ENCODE measurements around the gene FOXO1.

FOXO1 gene

GRCh38 chr13:40580566-40581276, 85.7 kb downstream of the FOXO1 start:
- DNase-seq: no peak
- Histone ChIP-seq H3K27ac (no peak overlapping the region), H3K4me3 (ENCODE audit: low read depth, low read length) (no peak overlapping the region), H3K36me3 (replicated peaks) (no peaks in the 10 kb centered on the region), H3K27me3 (replicated peaks) (no peaks in the 10 kb centered on the region)
- in situ Hi-C loops (cut with HindIII; ENCODE audit: low pct_ligation_motif_present, low sequenced_read_pairs): no loop called here
- no peak for TF ChIP-seq CTCF (IDR thresholded peaks at IDR 0.05; ENCODE audit: low read depth, low read length, missing control alignments)

- Histone ChIP-seq H3K27me3 (replicated peaks) (no peaks in the 10 kb centered on the region), H3K4me3 (ENCODE audit: low read depth, low read length) (no peak overlapping the region), H3K27ac (no peak overlapping the region), H3K36me3 (replicated peaks) (no peaks in the 10 kb centered on the region)
- in situ Hi-C loops (cut with HindIII; ENCODE audit: low pct_ligation_motif_present, low sequenced_read_pairs): no loop called here
- DNase-seq: no peak
- TF ChIP-seq CTCF (IDR thresholded peaks at IDR 0.05; ENCODE audit: low read depth, low read length, missing control alignments): no peak
Observed at GRCh38 chr13:40579535-40579934, 86.9 kb downstream of the FOXO1 start.

- TF ChIP-seq CTCF (IDR thresholded peaks at IDR 0.05; ENCODE audit: low read depth, low read length, missing control alignments): no peak
- Histone ChIP-seq H3K4me3 (ENCODE audit: low read depth, low read length) (no peak overlapping the region), H3K27ac (no peak overlapping the region), H3K36me3 (replicated peaks) (no peaks in the 10 kb centered on the region), H3K27me3 (replicated peaks) (no peaks in the 10 kb centered on the region)
- in situ Hi-C loops (cut with HindIII; ENCODE audit: low pct_ligation_motif_present, low sequenced_read_pairs): no loop called here
- no peak for DNase-seq
Observed at GRCh38 chr13:40578055-40578454, 88.4 kb downstream of the FOXO1 start.

- DNase-seq: no peak
- H3K4me3 ChIP-seq (ENCODE audit: low read depth, low read length): no peak overlapping the region
- H3K36me3 ChIP-seq (replicated peaks): no peaks in the 10 kb centered on the region
- H3K27me3 ChIP-seq (replicated peaks): no peaks in the 10 kb centered on the region
- H3K27ac ChIP-seq: no peak overlapping the region
- TF ChIP-seq CTCF (IDR thresholded peaks at IDR 0.05; ENCODE audit: low read depth, low read length, missing control alignments): no peak
- in situ Hi-C loops (cut with HindIII; ENCODE audit: low pct_ligation_motif_present, low sequenced_read_pairs): no loop called here
Observed at GRCh38 chr13:40576369-40576768, 90.1 kb downstream of the FOXO1 start.

GRCh38 chr13:40572961-40573360, 93.5 kb downstream of the FOXO1 start:
- H3K36me3 ChIP-seq (replicated peaks): no peaks in the 10 kb centered on the region
- no peak overlapping the region for H3K27ac ChIP-seq
- DNase-seq: no peak
- in situ Hi-C loops (cut with HindIII; ENCODE audit: low pct_ligation_motif_present, low sequenced_read_pairs): no loop called here
- no peak for TF ChIP-seq CTCF (IDR thresholded peaks at IDR 0.05; ENCODE audit: low read depth, low read length, missing control alignments)
- no peaks in the 10 kb centered on the region for H3K27me3 ChIP-seq (replicated peaks)
- no peak overlapping the region for H3K4me3 ChIP-seq (ENCODE audit: low read depth, low read length)
